Ascending aorta (tissue), 2 donors: ENCODE results near the gene LYPD3. TPM values are rescaled to one million over a fixed set of nuclear protein-coding genes. Genes with fewer than 3 reads are reported as not detected.
A peak's percentile ranks its signal among the peaks of the same experiment; 100 is the strongest.

Experiments
- DNase-seq, 2 donors: peaks; one replicate each; pipeline ENCODE4 v3.0.0-alpha.2; 2019; ENCODE audit warnings: low spot score in 2 of 2
- H3K27ac ChIP-seq, 2 donors: fragments of 200-600 bp; sonication (generic); one replicate each; pipeline ENCODE4 v1.5.1; 2016 to 2017; ENCODE audit warnings: mild to moderate bottlenecking in 1 of 2
- H3K27me3 ChIP-seq: fragments of 200-600 bp; sonication (generic); one replicate; pipeline ENCODE4 v1.5.1; 2017
- H3K36me3 ChIP-seq, 2 donors: fragments of 200-600 bp; sonication (generic); one replicate each; pipeline ENCODE4 v1.5.1; 2016
- H3K4me1 ChIP-seq, 2 donors: fragments of 200-600 bp; sonication (generic); one replicate each; pipeline ENCODE4 v1.5.1; 2016 to 2017; ENCODE audit warnings: mild to moderate bottlenecking in 1 of 2
- H3K4me3 ChIP-seq, 2 donors: fragments of 200-600 bp; sonication (generic); one replicate each; pipeline ENCODE4 v1.5.1; 2016 to 2017; ENCODE audit warnings: mild to moderate bottlenecking in 1 of 2
- H3K9me3 ChIP-seq, 2 donors: fragments of 200-600 bp; sonication (generic); one replicate each; pipeline ENCODE4 v1.5.1; 2016
- intact Hi-C: fragments of 100-400 bp; cut with DNase I; formaldehyde crosslinking; loops from one replicate; pipeline ENCODE4 v1.15.1; 2023
- total RNA-seq: library from RNA; depleted of rRNA; stranded (reverse); fragments of >200 nt; gene quantifications from one replicate; pipeline ENCODE4 v1.1.0, GENCODE V29; 2016
- TF ChIP-seq, protein P1 (sequence below), 3 experiments: fragments of 200-600 bp in 2 of 3; fragments of 450-650 bp in 1 of 3; sonication (generic) in 2 of 3; IDR thresholded peaks; one replicate each; pipeline ENCODE4 v1.5.1; 2016 to 2019; ENCODE audit warnings: antibody characterized with exemption in 3 of 3, mild to moderate bottlenecking in 1 of 3, moderate library complexity in 1 of 3

The LYPD3 gene
- total RNA-seq, 1 donor from 2014 or later: not detected

- H3K27me3 ChIP-seq: no peaks in the 10 kb centered on the region
- intact Hi-C loops: no loop called here
- no peak overlapping the region for H3K27ac ChIP-seq
- H3K4me1 ChIP-seq: peaks cover 0 to 7% of the 10 kb centered on the region in 2 donors
- H3K9me3 ChIP-seq: no peaks in the 10 kb centered on the region
- H3K4me3 ChIP-seq: no peak overlapping the region
- peaks cover 4% of the 10 kb centered on the region in 2 donors for H3K36me3 ChIP-seq
- TF ChIP-seq, protein P1, sequence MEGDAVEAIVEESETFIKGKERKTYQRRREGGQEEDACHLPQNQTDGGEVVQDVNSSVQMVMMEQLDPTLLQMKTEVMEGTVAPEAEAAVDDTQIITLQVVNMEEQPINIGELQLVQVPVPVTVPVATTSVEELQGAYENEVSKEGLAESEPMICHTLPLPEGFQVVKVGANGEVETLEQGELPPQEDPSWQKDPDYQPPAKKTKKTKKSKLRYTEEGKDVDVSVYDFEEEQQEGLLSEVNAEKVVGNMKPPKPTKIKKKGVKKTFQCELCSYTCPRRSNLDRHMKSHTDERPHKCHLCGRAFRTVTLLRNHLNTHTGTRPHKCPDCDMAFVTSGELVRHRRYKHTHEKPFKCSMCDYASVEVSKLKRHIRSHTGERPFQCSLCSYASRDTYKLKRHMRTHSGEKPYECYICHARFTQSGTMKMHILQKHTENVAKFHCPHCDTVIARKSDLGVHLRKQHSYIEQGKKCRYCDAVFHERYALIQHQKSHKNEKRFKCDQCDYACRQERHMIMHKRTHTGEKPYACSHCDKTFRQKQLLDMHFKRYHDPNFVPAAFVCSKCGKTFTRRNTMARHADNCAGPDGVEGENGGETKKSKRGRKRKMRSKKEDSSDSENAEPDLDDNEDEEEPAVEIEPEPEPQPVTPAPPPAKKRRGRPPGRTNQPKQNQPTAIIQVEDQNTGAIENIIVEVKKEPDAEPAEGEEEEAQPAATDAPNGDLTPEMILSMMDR (IDR thresholded peaks at IDR 0.05): no peak
- no peak for DNase-seq
These were observed 12.9 kb upstream of the LYPD3 start for GRCh38 chr19:43478323-43478722.

DNA sequence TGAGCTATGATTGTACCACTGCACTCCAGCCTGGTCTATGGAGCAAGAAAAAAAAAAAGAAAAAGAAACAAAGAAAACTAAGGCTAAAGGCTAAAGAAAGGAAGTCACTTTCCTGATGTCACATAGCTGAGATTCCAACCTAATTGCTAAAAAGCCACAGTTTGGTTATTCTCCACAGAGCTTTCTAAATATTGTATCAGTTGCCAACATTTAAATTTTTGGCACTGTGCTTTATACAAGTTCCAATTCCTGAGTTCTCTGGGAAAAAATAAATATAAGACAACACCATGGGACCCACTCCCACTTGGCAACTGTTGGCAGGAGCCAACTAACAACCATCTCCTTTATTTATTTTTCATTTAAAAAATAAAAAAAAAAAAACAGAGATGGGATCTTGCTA, 11.2 kb upstream of the LYPD3 start:
- Histone ChIP-seq H3K27ac (peak overlapping the region in 1 of 2 donors; percentile 25), H3K9me3 (no peaks in the 10 kb centered on the region)

GRCh38 chr19:43474986-43475705, 9.7 kb upstream of the LYPD3 start:
- intact Hi-C loops: loop anchor here (1.0 to 2.0 kb wide), 3 partner anchors 12 to 52 kb away; partner anchors contain the start of genes ETHE1 and PHLDB3
- H3K4me1 ChIP-seq: peaks cover 0 to 7% of the 10 kb centered on the region in 2 donors
- no peaks in the 10 kb centered on the region for H3K9me3 ChIP-seq
- no peaks in the 10 kb centered on the region for H3K36me3 ChIP-seq
- TF ChIP-seq, protein P1 (IDR thresholded peaks at IDR 0.05): no peak
- peak overlapping the region; percentile 46 to 60 for H3K4me3 ChIP-seq
- H3K27ac ChIP-seq: peak overlapping the region; percentile 68 to 76
- DNase-seq: peak; percentile 75 to 96
- no peaks in the 10 kb centered on the region for H3K27me3 ChIP-seq

More for the DNA sequence above, 11.2 kb upstream of the LYPD3 start:
- Histone ChIP-seq H3K27me3 (no peaks in the 10 kb centered on the region), H3K36me3 (peaks cover 4% of the 10 kb centered on the region in 2 donors), H3K4me3 (no peak overlapping the region), H3K4me1 (peaks cover 0 to 7% of the 10 kb centered on the region in 2 donors)
- TF ChIP-seq, protein P1 (IDR thresholded peaks at IDR 0.05): no peak
- DNase-seq: no peak
- intact Hi-C loops: no loop called here

- peak overlapping the region in 1 of 2 donors; percentile 60 for H3K4me3 ChIP-seq
- TF ChIP-seq, protein P1 (IDR thresholded peaks at IDR 0.05): no peak
- no peaks in the 10 kb centered on the region for H3K27me3 ChIP-seq
- no peaks in the 10 kb centered on the region for H3K9me3 ChIP-seq
- peak overlapping the region; percentile 68 to 76 for H3K27ac ChIP-seq
- peaks cover 0 to 7% of the 10 kb centered on the region in 2 donors for H3K4me1 ChIP-seq
- H3K36me3 ChIP-seq: no peaks in the 10 kb centered on the region
- DNase-seq: no peak
- intact Hi-C loops: loop anchor here (2.0 kb wide), 1 partner anchor 52 kb away; the partner anchor contains the start of gene ETHE1
These were observed 9.1 kb upstream of the LYPD3 start for GRCh38 chr19:43474487-43474886.

GRCh38 chr19:43471091-43471490, 5.7 kb upstream of the LYPD3 start:
- intact Hi-C loops: no loop called here
- no peak for DNase-seq
- H3K27ac ChIP-seq: no peak overlapping the region

More at GRCh38 chr19:43471091-43471490, 5.7 kb upstream of the LYPD3 start:
- Histone ChIP-seq H3K4me3 (no peak overlapping the region), H3K4me1 (peaks cover 0 to 7% of the 10 kb centered on the region in 2 donors), H3K27me3 (no peaks in the 10 kb centered on the region), H3K9me3 (no peaks in the 10 kb centered on the region), H3K36me3 (no peaks in the 10 kb centered on the region)
- TF ChIP-seq, protein P1 (IDR thresholded peaks at IDR 0.05): no peak
